ENCODE measurements around the gene MBNL2. TPM values are rescaled to one million over a fixed set of nuclear protein-coding genes. Genes with fewer than 3 reads are reported as not detected.
"Not testable (repeated sequence)": the region's sequence is repeated elsewhere in the genome, so short reads cannot be mapped to it uniquely, and the experiment has no call there.

The MBNL2 gene
- total and polyA plus RNA-seq, 5 donors from 2014 or later = 15.6 to 37.2 (median 17.6) TPM

DNA sequence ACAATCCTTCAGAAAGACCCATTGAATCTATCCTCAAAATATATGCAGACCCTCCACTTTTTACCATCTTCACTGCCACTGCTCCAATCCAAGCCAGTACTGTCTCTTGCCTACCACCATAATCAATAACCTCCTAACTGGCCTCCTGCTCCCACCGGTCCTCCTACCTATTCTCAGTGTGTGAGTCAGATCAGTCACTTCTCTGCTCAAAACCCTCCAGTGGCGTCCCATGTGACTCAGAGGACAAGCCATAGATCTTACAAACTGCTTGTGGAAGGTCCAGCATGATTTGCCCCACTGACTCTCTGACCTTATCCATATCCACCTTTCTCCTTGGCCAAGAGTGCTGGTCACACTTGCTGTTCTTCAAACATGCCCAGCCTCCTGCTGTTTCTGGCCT, 23.4 kb upstream of the MBNL2 start:
- H3K4me3 ChIP-seq (ENCODE audit: low read depth, low read length) = no peak overlapping the region
- no peaks in the 10 kb centered on the region for H3K4me1 Mint-ChIP-seq
- DNase-seq (no peak), ATAC-seq (ENCODE audit: low read depth in 2 of 2) (no peak)
- no peaks in the 10 kb centered on the region for H3K36me3 ChIP-seq (ENCODE audit: control insufficient read depth, insufficient read depth, low read length)
- no peaks in the 10 kb centered on the region for H3K9me3 ChIP-seq (ENCODE audit: control insufficient read depth in 2 of 2, low read length in 2 of 2)
- peaks cover 0 to 5% (median 0%) of the 10 kb centered on the region in 7 donors for H3K9me3 Mint-ChIP-seq
- peaks cover 3% of the 10 kb centered on the region for H3K27me3 ChIP-seq (ENCODE audit: control insufficient read depth, insufficient read depth, low read length)
- no peaks in the 10 kb centered on the region for H3K36me3 Mint-ChIP-seq
- H3K4me3 Mint-ChIP-seq = no peak overlapping the region
- no peak overlapping the region for H3K27ac ChIP-seq (ENCODE audit: insufficient read depth, low read length, poor library complexity, severe bottlenecking)
- peaks cover 4% of the 10 kb centered on the region for H3K27me3 Mint-ChIP-seq
- H3K27ac Mint-ChIP-seq = no peak overlapping the region
- no peaks in the 10 kb centered on the region for H3K4me1 ChIP-seq (ENCODE audit: control insufficient read depth, insufficient read depth, low read length, poor library complexity, severe bottlenecking)

DNA sequence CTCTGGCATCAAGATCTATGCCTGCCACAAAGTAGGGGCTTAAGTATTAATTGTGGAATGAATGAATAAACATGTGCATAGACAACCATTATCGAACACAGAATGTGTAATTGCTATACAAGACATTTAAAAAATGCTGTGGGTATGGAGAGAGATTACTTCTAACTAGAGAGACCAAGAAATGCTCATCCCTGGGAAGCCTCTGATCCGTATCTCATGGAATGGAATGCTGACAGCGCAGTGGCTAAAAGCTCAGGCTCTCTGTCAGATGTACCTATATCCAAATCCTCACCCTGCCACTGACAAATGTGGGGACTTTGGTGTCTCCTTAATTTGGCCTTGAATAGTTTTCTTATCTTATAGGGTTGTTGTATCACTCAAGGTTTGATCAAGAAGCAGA, 22.7 kb upstream of the MBNL2 start:
- Mint-ChIP-seq H3K4me3 (no peak overlapping the region), H3K4me1 (no peaks in the 10 kb centered on the region), H3K36me3 (no peaks in the 10 kb centered on the region), H3K27ac (no peak overlapping the region), H3K27me3 (peaks cover 4% of the 10 kb centered on the region), H3K9me3 (peaks cover 0 to 5% (median 0%) of the 10 kb centered on the region in 7 donors)
- Histone ChIP-seq H3K27me3 (ENCODE audit: control insufficient read depth, insufficient read depth, low read length) (peaks cover 3% of the 10 kb centered on the region), H3K9me3 (ENCODE audit: control insufficient read depth in 2 of 2, low read length in 2 of 2) (no peaks in the 10 kb centered on the region), H3K27ac (ENCODE audit: insufficient read depth, low read length, poor library complexity, severe bottlenecking) (no peak overlapping the region), H3K4me3 (ENCODE audit: low read depth, low read length) (no peak overlapping the region), H3K36me3 (ENCODE audit: control insufficient read depth, insufficient read depth, low read length) (no peaks in the 10 kb centered on the region), H3K4me1 (ENCODE audit: control insufficient read depth, insufficient read depth, low read length, poor library complexity, severe bottlenecking) (no peaks in the 10 kb centered on the region)
- DNase-seq (no peak), ATAC-seq (ENCODE audit: low read depth in 2 of 2) (no peak)

DNA sequence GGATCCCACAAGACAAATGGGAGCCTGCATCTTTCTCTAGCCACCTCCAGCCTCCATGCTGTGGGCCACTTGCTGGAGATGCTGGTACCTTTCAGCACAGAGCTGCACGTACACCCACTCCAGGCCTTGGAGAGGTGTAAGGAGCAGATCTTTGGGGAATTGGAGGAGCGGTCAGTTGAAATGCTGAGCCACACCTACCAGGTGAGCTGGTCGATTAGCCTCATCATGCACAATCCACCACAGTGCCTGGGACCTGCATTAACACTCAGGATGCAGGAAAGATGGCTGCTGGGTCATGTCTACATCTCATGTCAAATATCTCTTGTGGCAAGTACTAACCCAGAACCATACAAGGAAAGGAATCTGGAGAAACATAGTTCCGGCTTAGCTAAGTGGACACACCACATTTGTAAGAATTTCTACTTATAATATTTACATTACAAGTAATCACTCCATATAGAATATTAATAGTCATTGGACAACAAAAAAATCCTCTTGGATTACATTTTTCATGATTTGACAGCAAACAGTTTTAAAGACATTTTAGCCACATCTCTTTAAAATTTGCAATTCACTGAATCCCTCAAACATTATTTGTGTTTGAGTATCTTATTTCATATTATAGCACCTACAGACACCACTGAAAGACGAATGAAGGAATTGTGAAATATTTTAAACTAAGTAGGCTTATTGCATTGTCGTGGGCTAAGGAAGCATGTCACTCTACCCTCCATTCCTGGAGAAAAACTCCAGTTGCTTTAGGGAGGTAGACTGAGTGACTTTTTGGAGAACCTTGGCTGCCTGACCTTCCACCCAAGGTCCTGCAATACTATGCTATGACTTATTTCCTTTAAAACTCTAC, 21.8 kb upstream of the MBNL2 start:
- Histone ChIP-seq H3K4me3 (ENCODE audit: low read depth, low read length) (no peak overlapping the region), H3K27ac (ENCODE audit: insufficient read depth, low read length, poor library complexity, severe bottlenecking) (no peak overlapping the region), H3K36me3 (ENCODE audit: control insufficient read depth, insufficient read depth, low read length) (no peaks in the 10 kb centered on the region), H3K4me1 (ENCODE audit: control insufficient read depth, insufficient read depth, low read length, poor library complexity, severe bottlenecking) (no peaks in the 10 kb centered on the region), H3K9me3 (ENCODE audit: control insufficient read depth in 2 of 2, low read length in 2 of 2) (no peaks in the 10 kb centered on the region), H3K27me3 (ENCODE audit: control insufficient read depth, insufficient read depth, low read length) (peaks cover 3% of the 10 kb centered on the region)
- H3K27me3 Mint-ChIP-seq = no peaks in the 10 kb centered on the region
- H3K27ac Mint-ChIP-seq = no peak overlapping the region
- ATAC-seq (ENCODE audit: low read depth in 2 of 2) (no peak), DNase-seq (no peak)
- no peak overlapping the region for H3K4me3 Mint-ChIP-seq
- no peaks in the 10 kb centered on the region for H3K4me1 Mint-ChIP-seq
- H3K9me3 Mint-ChIP-seq = peaks cover 0 to 5% (median 0%) of the 10 kb centered on the region in 7 donors
- no peaks in the 10 kb centered on the region for H3K36me3 Mint-ChIP-seq

DNA sequence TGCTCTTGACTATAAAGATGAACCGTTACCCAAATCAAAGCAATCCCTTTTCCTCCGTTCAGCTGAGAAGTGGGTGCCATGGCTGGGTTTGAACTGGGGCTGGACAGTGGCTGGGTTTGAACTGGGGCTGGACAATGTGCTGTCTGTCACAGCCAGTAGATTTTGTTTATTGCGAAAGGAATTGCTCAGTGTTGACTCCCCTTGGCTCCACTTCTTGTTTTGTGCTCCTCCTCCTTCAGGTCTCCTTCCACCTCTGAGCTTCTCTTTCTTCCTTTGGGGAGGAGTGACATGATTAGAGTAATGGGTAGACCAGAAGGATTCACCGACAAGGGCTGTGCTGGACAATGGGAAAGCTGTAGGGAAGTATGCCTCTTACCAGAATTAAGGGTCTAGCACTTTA, 19.4 kb upstream of the MBNL2 start:
- Histone ChIP-seq H3K4me1 (ENCODE audit: control insufficient read depth, insufficient read depth, low read length, poor library complexity, severe bottlenecking) (no peaks in the 10 kb centered on the region), H3K27me3 (ENCODE audit: control insufficient read depth, insufficient read depth, low read length) (peaks cover 3% of the 10 kb centered on the region), H3K9me3 (ENCODE audit: control insufficient read depth in 2 of 2, low read length in 2 of 2) (no peaks in the 10 kb centered on the region), H3K36me3 (ENCODE audit: control insufficient read depth, insufficient read depth, low read length) (no peaks in the 10 kb centered on the region), H3K27ac (ENCODE audit: insufficient read depth, low read length, poor library complexity, severe bottlenecking) (no peak overlapping the region), H3K4me3 (ENCODE audit: low read depth, low read length) (no peak overlapping the region)
- Mint-ChIP-seq H3K9me3 (peaks cover 0 to 6% (median 0%) of the 10 kb centered on the region in 7 donors), H3K36me3 (no peaks in the 10 kb centered on the region), H3K4me1 (peaks cover 0 to 12% (median 5%) of the 10 kb centered on the region in 4 donors), H3K27me3 (no peaks in the 10 kb centered on the region), H3K27ac (no peak overlapping the region), H3K4me3 (no peak overlapping the region)
- no peak for ATAC-seq (ENCODE audit: low read depth in 2 of 2)
- DNase-seq = no peak

DNA sequence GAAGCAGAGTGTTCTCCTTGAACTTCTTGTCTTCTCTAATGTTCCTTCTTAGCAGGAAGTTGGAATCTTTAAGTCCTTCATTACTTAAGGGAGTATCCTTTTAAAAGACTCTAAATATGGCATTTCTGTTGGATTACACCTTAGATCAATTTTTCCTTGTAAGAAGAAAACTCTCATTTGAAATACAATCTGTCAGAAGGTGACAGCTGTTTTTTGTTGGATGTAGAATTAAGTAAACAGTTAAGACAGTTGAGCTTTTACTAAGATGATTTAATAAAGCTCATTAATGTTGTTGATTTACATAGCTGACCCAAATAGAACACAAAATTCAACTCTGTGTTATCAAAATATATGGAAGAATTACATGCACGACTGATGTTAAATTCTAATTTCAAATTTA, 16.7 kb upstream of the MBNL2 start:
- no peak overlapping the region for H3K4me3 Mint-ChIP-seq
- Histone ChIP-seq H3K27me3 (ENCODE audit: control insufficient read depth, insufficient read depth, low read length) (no peaks in the 10 kb centered on the region), H3K36me3 (ENCODE audit: control insufficient read depth, insufficient read depth, low read length) (no peaks in the 10 kb centered on the region), H3K4me3 (ENCODE audit: low read depth, low read length) (no peak overlapping the region), H3K27ac (ENCODE audit: insufficient read depth, low read length, poor library complexity, severe bottlenecking) (no peak overlapping the region), H3K4me1 (ENCODE audit: control insufficient read depth, insufficient read depth, low read length, poor library complexity, severe bottlenecking) (peaks cover 9% of the 10 kb centered on the region), H3K9me3 (ENCODE audit: control insufficient read depth in 2 of 2, low read length in 2 of 2) (no peaks in the 10 kb centered on the region)
- H3K27ac Mint-ChIP-seq = no peak overlapping the region
- H3K4me1 Mint-ChIP-seq = peaks cover 5 to 31% (median 15%) of the 10 kb centered on the region in 4 donors
- no peaks in the 10 kb centered on the region for H3K27me3 Mint-ChIP-seq
- DNase-seq = no peak
- no peak for ATAC-seq (ENCODE audit: low read depth in 2 of 2)
- H3K9me3 Mint-ChIP-seq = peaks cover 0 to 4% (median 0%) of the 10 kb centered on the region in 7 donors
- H3K36me3 Mint-ChIP-seq = no peaks in the 10 kb centered on the region

DNA sequence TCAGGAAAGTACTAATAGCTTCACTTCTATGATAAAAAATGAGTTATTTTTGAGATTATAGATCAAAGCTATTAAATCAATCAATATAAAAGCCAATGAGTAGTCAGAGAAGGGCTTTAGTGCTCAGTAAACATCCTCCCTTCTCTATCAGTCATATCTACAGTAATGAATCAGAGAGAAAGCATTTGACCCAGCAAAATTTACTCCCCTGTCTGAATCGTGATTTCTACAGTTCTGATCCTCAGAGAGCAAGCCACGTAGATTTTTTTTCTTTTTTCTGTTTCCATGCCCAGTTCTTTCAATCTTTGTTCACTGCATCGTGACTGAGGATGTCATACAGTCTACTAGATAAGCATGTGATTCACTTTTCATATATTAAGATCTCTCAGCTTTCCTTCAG, 16.2 kb upstream of the MBNL2 start:
- Mint-ChIP-seq H3K36me3 (no peaks in the 10 kb centered on the region), H3K27me3 (no peaks in the 10 kb centered on the region), H3K27ac (peak overlapping the region in 1 of 3 donors; percentile 15), H3K9me3 (peaks cover 0 to 3% (median 0%) of the 10 kb centered on the region in 7 donors), H3K4me3 (no peak overlapping the region), H3K4me1 (peaks cover 6 to 36% (median 19%) of the 10 kb centered on the region in 4 donors)
- H3K4me1 ChIP-seq (ENCODE audit: control insufficient read depth, insufficient read depth, low read length, poor library complexity, severe bottlenecking) = peaks cover 14% of the 10 kb centered on the region
- peak in 1 of 3 donors; percentile 24 for DNase-seq
- no peak overlapping the region for H3K27ac ChIP-seq (ENCODE audit: insufficient read depth, low read length, poor library complexity, severe bottlenecking)
- no peaks in the 10 kb centered on the region for H3K9me3 ChIP-seq (ENCODE audit: control insufficient read depth in 2 of 2, low read length in 2 of 2)
- H3K36me3 ChIP-seq (ENCODE audit: control insufficient read depth, insufficient read depth, low read length) = no peaks in the 10 kb centered on the region
- ATAC-seq (ENCODE audit: low read depth in 2 of 2) = no peak
- H3K4me3 ChIP-seq (ENCODE audit: low read depth, low read length) = no peak overlapping the region
- H3K27me3 ChIP-seq (ENCODE audit: control insufficient read depth, insufficient read depth, low read length) = no peaks in the 10 kb centered on the region

DNA sequence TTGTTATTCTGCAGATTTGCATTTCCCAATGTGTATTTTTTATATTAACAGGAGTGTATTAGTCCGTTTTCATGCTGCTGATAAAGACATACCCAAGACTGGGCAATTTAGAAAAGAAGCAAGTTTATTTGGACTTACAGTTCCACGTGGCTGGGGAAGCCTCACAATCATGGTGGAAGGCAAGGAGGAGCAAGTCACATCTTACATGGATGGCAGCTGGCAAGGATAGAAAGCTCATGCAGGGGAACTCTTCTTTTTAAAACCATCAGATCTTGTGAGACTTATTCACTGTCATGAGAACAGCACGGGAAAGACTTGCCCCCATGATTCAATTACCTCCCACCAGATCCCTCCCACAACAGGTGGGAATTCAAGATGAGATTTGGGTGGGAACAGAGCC, 14.9 kb upstream of the MBNL2 start:
- not testable (repeated sequence) for H3K27me3 ChIP-seq (ENCODE audit: control insufficient read depth, insufficient read depth, low read length); H3K4me3 Mint-ChIP-seq; ATAC-seq (ENCODE audit: low read depth in 2 of 2); H3K4me3 ChIP-seq (ENCODE audit: low read depth, low read length); DNase-seq; H3K9me3 ChIP-seq (ENCODE audit: control insufficient read depth in 2 of 2, low read length in 2 of 2); H3K36me3 Mint-ChIP-seq; H3K27me3 Mint-ChIP-seq; H3K27ac ChIP-seq (ENCODE audit: insufficient read depth, low read length, poor library complexity, severe bottlenecking); H3K36me3 ChIP-seq (ENCODE audit: control insufficient read depth, insufficient read depth, low read length); H3K9me3 Mint-ChIP-seq
- H3K4me1 Mint-ChIP-seq = peaks cover 9 to 49% (median 28%) of the 10 kb centered on the region in 4 donors
- H3K4me1 ChIP-seq (ENCODE audit: control insufficient read depth, insufficient read depth, low read length, poor library complexity, severe bottlenecking) = peaks cover 18% of the 10 kb centered on the region
- peak overlapping the region in 1 of 3 donors; percentile 0 for H3K27ac Mint-ChIP-seq

DNA sequence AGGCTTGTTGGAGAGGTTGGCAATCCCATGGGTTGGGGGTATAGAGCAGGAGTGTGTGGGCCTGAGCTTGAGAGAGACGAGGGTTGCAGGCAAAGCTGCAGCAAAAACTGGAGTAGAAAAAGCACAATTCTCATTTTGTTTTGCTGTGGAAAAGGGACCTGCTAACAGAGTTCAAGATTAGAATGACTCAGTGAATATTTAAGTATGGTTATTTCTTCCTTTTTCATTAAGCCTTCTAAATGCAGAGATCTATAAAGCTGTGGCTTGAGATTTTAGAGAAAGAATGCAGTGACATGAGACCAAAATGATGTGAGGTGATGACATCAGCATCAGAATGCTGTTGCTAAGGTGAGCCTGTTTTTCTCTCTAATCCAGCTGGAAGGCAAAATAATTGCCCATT, 10.8 kb upstream of the MBNL2 start:
- no peaks in the 10 kb centered on the region for H3K27me3 Mint-ChIP-seq
- peaks cover 13 to 74% (median 40%) of the 10 kb centered on the region in 4 donors for H3K4me1 Mint-ChIP-seq
- peak overlapping the region in 2 of 4 donors; percentile 6 to 40 for H3K4me3 Mint-ChIP-seq

More for the DNA sequence above, 10.8 kb upstream of the MBNL2 start:
- ATAC-seq (ENCODE audit: low read depth in 2 of 2) (no peak), DNase-seq (no peak)
- no peaks in the 10 kb centered on the region for H3K27me3 ChIP-seq (ENCODE audit: control insufficient read depth, insufficient read depth, low read length)
- H3K36me3 ChIP-seq (ENCODE audit: control insufficient read depth, insufficient read depth, low read length) = no peaks in the 10 kb centered on the region
- H3K4me3 ChIP-seq (ENCODE audit: low read depth, low read length) = no peak overlapping the region
- H3K27ac ChIP-seq (ENCODE audit: insufficient read depth, low read length, poor library complexity, severe bottlenecking) = no peak overlapping the region
- H3K9me3 ChIP-seq (ENCODE audit: control insufficient read depth in 2 of 2, low read length in 2 of 2) = no peaks in the 10 kb centered on the region
- Mint-ChIP-seq H3K36me3 (no peaks in the 10 kb centered on the region), H3K27ac (peak overlapping the region in 1 of 3 donors; percentile 48), H3K9me3 (peaks cover 0 to 3% (median 0%) of the 10 kb centered on the region in 7 donors)
- H3K4me1 ChIP-seq (ENCODE audit: control insufficient read depth, insufficient read depth, low read length, poor library complexity, severe bottlenecking) = peaks cover 33% of the 10 kb centered on the region
